Anterior cingulate cortex (tissue), 58 donors: ENCODE data around the gene ATXN7L1.
A peak's percentile ranks its signal among the peaks of the same experiment; 100 is the strongest.

Experiments used
- DNase-seq, 58 donors: peaks; one replicate each; lab custom pipeline; 2025; lab: John Stamatoyannopoulos, UW

Gene ATXN7L1

DNA sequence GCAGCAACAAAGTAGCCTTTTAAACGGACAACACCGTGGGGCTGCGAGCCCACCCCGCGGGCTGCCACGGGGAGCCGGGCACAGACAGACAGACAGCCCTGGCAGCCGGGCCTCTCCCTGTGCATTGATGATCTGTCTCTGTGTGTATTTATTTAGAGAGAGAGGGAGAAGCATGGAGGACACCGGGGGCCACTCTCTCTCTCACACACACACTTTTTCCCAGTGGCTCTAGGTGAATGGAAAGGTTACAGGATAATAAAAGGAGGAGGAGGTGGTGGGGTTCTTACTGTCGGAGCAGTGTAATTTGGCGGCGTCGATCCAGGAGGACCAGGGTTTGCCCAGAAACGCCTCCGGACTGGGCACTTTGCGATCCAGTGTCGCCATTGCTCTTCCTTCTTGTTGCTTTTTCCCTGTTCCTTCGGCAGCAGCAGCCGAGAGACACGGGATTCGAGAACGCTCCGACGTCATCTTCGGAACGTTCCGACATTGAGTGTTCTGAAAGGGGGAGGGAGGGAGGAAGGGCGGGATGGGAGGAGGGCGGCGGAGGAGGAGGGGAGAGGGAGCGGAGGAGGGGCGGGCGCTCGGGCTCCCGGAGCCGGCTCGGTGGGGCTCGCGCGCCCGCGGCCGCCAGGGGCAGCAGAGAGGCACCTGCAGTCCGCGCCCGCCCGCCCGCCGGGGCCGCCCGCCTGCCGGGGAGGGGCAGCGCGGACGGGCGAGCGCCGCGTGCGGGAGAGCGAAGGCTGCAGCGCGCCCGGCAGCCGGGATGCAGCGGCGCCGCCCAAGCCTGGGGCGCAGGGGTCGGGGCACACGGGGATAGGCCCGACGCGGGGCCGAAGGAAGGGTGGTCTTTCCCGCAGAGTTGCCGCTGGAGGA is at the start of gene ATXN7L1:
Gene ATXN7L1 (minus strand): TSS at position 509 of the 873 bp plus-strand sequence. CDS start 41 bp downstream, at position 468.
- DNase-seq = peak in 57 of 58 donors; percentile 42 to 96 (median 92)

DNA sequence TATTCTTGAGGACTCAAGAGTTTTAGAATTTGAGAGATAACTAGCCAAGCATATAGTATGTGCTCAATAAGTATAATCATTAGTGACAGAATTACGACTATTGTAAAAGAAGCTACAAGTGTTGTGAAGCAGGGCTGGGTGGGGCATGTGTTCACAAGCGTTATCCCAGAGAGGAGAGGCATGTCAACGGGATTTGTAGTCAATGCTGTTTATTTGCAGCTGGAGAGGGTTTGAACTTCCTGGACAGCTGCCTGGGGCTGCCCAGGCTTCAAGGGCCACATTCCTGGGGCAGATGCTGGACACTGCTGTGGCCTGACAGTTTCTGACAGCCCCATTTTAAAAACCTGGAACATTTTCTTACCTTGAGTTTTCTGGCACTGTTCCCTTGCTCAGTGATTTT is 49.7 kb upstream of the ATXN7L1 start:
- no peak for DNase-seq

- DNase-seq = no peak
These were observed 48.5 kb upstream of the ATXN7L1 start for GRCh38 chr7:105924945-105925344.

DNA sequence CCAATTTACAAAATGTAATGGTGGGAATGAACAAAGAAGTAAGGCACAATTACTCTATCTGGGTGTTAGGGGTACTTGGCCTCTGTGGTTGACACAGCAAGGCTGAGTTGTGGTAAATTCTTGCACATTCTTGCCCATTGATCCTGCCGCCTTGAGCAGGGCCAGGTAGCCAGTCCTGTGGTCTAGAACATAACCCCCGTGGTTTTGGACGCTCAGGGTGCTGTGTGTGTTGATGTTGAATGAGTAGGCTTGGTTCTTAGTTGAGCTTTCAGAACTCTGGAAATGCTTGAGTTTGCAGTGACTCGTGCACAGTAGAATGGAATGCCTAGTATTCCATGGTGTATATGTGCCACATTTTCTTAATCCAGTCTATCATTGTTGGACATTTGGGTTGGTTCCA is 44.4 kb upstream of the ATXN7L1 start:
- DNase-seq = no peak

DNA sequence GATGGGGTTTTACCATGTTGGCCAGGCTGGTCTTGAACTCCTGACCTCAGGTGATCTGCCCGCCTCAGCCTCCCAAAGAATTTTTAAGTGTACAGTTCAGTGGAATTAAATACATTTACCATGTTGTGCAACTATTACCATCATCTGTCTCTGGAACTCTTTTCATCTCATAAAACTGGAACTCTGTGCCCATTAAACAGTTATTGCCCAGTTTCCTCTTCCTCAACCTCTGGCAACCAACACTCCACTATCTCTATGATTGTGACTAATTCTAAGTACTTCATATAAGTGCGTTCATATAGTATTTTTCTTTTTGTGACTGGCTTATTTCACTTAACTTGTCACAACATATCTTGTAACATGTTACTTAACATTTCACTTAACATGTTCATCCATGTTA is 41.3 kb upstream of the ATXN7L1 start:
- no peak for DNase-seq

DNA sequence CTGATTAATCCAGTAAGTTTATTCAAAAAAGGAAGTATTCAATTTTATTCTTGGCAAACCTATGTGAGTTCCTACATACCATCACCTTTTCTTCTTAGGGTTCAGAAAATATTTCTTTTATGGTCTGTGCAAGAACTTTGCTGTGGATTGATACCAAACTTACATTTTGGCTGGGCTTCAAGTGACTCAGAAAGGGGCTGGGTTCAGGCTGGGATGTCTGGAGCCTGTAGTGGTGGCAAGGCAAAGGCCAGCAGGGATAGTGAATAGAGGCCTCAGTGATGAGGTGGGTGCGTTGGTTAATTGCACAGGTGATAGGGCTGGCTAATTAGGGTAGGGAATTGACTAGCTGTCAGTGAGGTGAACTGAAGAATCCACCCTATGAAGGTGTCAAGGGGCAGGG is 40.2 kb upstream of the ATXN7L1 start:
- no peak for DNase-seq

DNA sequence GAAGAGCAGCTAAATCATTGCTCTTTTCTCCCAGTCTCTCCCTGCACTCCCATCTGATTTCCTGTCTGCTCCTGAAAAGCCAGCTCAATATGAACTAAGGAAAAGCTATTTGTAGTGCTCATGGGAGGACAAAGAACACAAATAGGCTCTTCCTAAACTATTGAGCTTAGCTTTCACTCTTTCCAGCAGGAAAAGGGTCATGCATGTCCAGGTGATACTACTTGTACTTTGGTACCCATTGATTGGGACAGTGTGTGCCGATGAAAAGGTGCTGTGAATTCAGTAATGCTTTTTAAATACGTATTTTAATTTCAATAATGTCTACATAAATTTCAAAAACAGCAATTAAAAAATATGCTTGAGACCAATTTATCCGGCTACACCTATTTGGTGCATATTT is 37.5 kb upstream of the ATXN7L1 start:
- DNase-seq = no peak

- no peak for DNase-seq
These were observed 35.7 kb upstream of the ATXN7L1 start for GRCh38 chr7:105911961-105912575.

GRCh38 chr7:105910172-105910571 is 33.8 kb upstream of the ATXN7L1 start:
- no peak for DNase-seq

DNA sequence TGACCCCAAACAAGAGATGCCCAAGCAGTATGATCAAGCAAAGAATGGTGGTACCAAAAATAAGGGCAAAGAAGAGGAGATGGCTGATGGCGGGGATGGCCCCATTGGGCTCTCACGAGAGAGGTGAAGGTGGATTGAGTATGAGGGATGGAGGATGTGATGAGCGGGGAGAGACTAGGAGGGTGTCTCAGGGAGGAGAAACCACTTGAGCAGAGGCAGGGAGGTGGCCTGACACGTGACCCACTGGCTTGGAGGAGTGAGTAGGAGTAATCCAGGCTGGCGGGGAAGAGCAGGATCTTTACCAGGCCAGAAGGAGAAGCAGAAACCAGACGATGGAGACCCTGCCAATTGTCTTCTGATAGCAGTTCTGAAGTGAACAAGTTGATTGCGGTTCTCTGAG is 33.3 kb upstream of the ATXN7L1 start:
- DNase-seq = no peak

GRCh38 chr7:105907129-105907846 is 30.9 kb upstream of the ATXN7L1 start:
- DNase-seq = peak in 1 of 58 donors; percentile 13

- DNase-seq = peak in 13 of 58 donors; percentile 0 to 20 (median 6)
These were observed 30.3 kb upstream of the ATXN7L1 start for GRCh38 chr7:105906695-105907094.

- no peak for DNase-seq
These were observed 29.6 kb upstream of the ATXN7L1 start for GRCh38 chr7:105905910-105906568.

DNA sequence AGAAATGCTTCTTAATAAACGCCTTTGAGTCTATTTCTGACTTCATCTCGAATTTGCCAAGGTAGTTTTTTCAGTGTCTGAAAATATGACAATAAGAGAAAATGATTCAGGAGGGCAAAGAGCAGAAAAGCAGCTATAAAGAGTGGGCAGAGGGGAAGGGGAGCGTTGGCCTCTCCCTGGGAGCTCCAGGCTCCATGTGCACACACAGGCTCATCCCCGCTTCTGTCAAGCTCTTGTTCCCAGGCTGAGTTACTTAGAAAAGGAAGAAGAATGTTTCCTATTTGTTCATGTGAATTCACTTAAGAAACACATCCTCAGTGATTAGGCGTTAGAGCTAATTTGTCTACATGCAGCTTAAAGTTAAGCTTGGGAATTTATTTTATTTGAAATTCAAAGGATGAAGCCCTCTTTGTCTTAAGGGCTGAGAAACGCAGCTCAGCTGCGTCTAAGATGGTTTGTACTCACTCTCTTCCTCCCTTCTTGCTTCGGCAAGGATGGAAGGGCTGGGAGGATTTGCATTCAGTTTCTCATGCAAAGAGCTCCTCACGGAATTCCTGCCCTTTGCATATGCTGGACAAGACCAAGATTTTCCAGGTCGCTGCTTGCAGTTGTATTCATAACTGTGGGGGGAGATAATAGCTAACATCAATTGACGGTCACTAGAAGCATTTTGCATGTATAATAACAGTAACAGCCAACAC is 29.0 kb upstream of the ATXN7L1 start:
- no peak for DNase-seq

DNA sequence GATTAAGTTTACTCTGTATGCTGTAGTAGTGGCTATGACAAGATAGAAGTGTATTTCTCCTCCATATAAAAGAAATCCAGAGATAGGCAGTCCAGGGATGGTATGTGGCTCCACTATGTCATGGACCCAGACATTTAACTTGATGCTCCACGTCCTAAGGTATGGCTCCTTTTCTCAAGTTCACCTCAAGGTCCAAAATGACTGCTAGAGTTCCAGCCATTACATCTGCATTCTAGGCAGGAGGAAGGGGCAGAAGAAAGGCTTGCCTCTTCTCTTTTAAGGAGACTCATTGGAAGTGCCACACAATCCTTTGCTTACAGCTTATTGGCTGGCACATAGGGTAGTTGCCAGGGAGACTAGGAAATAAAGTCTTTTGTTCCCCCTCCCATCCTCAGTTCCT is 27.7 kb upstream of the ATXN7L1 start:
- no peak for DNase-seq

- no peak for DNase-seq
These were observed 26.0 kb upstream of the ATXN7L1 start for GRCh38 chr7:105902325-105902911.

GRCh38 chr7:105897999-105898398 is 21.6 kb upstream of the ATXN7L1 start:
- no peak for DNase-seq

- peak in 1 of 58 donors; percentile 10 for DNase-seq
These were observed 20.1 kb upstream of the ATXN7L1 start for GRCh38 chr7:105896407-105896911.

DNA sequence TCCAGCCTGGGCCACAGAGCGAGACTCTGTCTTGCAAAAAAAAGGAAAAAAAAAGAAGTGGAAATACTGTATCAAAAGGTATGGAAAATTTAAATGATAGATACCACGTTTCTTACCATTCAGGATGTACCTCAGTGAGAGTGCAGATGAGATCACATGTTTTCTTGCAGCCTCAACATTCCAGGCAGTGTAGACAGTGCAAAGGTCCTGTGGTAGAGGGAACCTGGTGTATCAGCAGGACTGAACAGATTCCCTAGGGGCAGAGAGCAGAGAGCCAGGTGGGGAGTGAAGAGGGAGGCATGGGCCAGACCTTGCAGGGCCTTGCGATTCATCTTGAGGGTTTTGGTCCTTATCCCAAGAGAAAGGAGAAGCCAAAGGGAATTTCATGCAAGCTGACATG is 17.7 kb upstream of the ATXN7L1 start:
- DNase-seq = no peak
